NK-92 (cell line): ENCODE data around the gene CST9.
"Not testable (repeated sequence)": the region's sequence is repeated elsewhere in the genome, so short reads cannot be mapped to it uniquely, and the experiment has no call there.

Source experiments
- DNase-seq: peaks from one replicate; lab custom pipeline; 2025; ENCODE audit not compliant: unreplicated experiment; lab: John Stamatoyannopoulos, UW

CST9 gene

DNA sequence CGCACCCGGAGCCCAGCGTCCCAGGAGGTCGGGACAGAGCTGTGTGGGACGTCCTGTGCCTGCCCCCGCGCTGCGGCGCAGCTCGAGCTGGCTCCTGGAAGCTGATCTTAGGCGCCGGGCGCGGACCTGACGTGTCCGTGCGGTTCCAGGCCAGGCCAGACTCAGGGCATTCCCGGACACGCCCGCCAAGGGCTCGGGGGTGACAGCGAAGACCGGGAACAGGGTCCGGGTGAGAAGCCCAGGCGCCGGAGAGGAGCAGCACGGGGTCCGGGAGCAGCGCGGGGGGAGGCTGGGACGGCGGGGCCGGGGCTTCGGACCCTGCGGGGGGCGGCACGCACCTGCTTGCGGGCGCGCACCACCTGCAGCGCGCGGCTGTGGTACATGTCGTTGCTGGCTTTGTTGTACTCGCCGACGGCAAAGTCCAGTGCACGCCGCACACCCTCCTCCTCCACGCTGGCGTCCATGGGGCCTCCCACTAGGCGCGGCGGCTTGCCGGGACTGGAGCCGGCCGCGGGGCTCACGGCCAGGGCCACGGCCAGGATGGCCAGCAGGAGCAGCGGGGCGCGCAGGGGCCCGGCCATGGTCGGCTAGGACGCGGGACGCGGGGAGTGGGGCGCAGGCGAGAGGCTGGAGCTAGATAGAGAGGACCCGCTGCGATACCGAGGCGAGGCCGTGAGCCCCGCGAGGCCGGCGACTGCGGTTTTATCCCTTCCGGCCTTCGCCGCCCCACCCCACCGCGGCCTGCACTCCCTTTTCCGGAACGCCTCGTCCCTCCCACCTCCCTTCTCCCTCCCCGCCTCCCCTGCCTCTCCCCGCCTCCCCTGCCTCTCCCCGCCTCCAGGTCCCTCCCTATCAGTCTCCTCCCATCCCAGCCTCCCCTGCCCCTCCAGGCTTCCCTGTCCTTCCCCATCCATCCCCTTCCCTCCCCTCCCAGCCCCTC, 31.8 kb upstream of the CST9 start, which contains the start of gene CST3:
Gene CST3 (minus strand): TSS at position 674 of the 940 bp plus-strand sequence. CDS start 93 bp downstream, at position 581.
- no peak for DNase-seq

DNA sequence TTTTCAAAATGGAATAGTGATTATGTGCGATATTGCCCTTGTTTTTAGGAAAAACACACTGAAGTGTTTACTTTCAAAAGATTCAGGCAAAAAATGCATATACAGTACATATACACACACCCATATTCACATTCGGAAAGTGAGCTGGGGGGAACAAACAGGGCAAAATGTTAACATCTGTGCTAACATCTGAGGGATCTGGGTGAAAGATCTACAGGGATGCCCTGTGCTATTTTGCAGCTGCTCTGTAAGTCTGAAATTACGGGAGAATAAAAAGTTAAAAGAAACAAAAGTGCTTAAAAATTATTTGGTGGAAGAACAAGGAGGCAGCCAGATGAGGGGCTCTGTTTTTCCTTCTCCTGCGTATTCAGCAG, 31.2 kb upstream of the CST9 start:
- DNase-seq, result no peak

DNA sequence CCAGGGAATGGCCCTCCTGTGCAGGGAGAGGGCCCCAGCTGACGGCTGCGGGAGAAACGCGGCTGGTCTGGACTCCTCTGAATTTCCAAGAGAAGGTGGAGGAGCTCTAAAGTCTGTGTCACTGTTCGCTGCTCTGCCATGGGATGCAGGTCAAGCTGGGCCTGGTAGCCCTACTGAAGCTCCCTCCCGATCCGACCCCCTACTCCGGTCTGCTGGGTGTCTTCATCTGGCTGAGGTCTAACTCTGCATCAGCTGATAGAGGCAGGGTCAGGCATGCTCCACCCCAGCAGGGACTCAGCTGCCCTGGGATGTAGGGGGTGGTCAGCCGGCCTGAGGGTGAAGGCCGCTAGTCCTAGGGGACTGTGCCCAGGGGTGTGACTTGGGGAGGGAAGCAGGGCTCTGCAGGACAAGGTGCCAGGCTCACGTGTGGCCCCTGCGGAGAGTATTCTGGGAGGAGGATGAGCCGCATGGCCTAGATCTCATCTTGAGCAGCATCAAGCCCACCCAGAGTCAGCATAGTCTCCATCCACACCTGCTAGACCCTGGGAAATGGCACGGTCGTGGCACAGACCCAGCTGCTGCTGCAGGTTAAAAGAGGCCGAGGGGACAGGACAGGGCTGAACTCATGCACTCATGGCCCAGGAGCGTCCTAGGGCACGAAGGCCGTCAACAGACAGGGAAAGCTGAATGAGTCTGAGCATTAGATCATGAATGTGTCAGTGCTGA, 30.6 kb upstream of the CST9 start:
- DNase-seq, result no peak

DNA sequence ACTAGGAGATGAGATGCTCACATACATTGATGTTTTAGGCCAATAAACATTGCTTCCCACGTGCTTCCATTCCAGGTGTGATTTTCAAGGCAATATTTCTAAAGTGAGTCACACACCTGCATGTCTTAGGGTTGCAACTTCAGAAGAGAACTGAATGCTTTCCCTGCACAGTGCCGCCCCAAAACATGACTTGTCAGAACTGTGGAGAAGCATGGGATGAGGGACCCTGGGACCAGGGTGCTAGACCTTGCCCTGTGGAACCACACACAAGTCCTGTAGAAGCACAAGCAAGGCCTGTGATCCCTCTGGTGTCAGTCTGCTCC, 30.0 kb upstream of the CST9 start:
- DNase-seq, result not testable (repeated sequence)

DNA sequence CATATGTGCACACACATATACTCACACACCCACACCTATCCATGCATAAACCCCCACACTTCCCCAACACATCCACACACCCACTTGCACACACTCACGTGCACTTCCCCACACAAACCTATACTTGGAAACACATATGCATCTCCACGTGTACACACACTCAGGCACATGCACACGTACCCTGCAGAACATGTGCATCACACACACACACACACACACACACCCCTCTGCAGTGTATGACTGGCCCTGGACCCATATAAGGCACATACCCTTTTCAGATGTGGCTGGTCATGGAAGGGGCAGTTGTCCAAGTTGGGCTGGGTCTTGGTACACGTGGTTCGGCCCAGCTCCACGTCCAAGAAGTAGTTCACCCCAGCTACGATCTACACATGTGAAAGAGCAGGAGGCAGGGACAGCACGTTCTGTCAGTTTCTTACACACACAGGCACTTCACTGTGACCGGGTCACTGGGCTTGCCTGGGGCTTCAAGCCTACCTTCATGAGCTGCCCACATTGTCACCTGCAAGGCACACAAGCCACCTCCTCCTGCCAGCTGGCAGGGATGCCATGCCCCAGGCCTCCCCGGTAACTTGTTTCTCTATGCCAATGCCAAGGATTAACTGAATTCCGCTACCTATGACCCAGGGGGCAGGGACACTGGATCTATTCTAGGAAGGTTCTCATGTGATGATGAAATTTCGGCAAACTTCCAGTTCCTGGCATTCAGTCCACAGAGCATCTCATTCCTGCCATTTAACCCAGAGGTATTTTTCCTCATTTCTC, 29.5 kb upstream of the CST9 start:
- no peak for DNase-seq

DNA sequence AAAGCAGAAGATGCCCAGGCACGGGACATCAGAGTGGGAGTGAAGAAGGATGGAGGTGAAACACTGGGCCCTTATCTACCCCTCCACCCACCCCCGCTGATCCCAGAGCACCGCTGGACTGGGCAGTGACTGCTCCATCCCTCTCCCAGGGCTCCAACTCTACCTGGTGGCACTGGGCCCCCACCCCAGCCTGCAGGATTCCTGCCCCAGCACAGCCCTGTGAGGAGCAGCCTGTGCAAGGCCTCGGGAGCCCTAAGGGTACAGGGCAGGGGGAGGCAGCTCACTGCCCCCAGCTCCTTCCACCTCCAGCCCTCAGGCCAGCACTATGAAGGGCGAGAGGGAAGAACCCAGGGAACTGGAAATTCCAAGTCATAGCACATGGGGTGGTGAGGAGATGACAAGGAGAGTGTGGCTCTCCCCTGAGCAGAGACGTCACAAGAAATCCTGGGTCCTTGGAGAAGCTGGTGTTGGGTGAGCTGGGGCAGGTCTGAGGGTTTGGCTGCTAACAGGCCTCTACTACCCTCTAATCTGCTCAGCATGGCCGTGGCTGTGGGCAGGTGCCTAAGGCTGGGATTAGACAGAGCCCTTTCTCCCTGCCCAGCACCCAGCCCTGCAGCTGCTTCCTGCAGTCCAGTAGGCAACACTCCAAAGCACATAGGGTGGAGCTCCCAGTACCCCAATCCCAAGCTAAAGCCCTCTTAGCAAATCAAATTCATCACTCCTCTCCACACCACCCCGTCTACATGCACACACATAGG, 28.5 kb upstream of the CST9 start:
- no peak for DNase-seq

DNA sequence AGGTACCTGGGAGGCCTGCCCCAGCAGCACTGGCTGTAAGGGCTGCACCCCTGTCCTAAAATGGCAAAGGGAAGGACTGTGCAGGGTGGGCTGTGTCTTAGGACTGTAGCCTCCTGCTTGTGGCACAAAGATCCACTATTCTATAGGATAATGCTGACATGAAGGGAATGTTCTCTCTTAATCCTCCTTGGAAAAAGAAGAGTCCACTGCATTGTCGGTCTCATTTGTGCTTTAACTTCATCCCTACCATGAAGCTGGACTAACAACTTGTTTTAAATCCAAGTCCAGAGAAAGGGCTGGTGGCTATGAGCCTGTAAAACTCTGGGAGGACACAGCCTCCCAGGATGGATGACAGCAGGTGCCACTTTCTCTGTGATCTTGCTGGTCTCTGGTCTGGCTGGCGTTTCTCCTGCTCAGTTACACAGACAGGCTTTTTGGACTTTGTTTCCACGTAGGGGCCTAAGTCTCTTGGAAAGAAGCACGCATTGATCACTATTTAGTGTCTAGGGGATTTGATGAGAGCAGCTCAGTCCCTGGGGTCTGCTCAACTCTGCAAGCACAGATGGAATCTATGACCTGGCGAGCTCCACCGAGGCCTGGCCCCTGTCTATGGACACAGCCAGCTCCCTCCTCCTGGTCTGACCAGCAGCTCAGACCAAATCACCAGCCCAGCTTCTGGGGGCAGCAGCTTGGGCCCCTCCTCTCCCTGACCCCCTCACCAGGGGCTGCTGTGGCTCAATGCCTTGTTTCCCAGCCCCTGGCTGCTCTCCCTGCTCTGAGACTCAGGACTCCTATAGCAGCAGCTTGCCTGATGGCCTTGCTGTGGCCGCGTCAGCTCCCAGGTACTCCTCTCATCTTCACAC, 27.2 kb upstream of the CST9 start:
- no peak for DNase-seq

DNA sequence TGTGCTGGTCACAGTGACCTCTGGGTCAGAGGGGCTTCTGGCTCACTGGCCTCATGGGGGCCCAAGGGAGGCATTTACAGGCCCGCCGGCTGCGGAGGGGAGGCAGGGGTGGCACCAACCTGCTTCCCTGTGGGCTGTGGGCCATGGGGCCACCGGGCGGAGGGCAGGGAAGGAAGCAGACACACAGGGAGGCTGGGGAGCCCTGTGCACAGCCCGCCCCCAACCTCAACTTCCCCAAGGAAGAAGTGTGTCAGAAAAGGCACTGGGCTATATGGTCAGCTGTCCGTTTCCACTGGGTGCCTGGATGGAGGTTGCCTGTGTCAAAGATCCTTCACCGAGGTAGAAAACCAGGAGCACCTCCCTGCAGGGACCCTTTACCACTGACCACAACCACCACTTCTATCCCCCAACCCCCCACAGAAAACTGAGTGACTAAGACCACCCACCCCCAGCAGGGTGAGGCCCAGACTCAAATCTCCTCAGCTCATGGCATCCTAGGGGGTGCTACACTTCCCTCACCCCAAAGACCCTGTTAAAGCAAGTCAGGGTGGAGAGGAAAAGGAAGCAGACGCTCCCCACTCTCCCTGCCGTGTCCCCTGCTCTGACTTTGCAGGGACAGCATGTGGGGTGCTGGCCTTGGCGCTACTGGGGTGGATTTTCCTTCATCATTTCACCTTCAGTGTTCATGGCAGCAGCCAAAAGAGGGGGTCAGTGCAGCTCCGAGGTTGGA, 26.4 kb upstream of the CST9 start:
- no peak for DNase-seq

DNA sequence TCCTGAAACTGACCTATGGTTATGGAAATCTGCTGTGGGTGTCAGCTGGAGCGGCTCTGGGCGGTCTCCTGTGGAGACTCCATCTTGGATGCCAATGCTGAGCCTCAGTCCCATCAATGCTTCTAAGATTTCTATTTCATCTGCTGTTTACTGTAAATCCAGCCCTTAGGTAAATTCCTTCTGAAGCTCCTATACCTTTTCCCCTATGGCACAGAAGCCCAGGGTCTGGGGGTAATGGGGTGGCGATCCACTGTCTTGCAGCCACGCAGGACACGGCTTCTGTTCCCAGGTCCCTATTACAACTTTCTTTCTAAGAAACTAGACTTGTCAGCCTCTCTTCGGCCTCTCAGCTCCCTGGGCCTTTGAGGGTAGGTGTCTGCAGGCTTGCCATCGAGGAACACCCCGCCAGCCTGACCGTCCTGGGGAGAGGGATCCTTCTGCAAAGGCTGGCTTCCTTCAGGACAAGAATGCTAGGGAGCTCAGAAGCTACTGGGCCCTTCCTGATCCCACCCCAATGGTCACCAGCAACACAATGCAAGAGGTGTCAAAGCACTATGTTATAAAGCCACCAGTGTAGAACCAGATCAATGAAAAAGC, 25.6 kb upstream of the CST9 start:
- DNase-seq, result no peak

DNA sequence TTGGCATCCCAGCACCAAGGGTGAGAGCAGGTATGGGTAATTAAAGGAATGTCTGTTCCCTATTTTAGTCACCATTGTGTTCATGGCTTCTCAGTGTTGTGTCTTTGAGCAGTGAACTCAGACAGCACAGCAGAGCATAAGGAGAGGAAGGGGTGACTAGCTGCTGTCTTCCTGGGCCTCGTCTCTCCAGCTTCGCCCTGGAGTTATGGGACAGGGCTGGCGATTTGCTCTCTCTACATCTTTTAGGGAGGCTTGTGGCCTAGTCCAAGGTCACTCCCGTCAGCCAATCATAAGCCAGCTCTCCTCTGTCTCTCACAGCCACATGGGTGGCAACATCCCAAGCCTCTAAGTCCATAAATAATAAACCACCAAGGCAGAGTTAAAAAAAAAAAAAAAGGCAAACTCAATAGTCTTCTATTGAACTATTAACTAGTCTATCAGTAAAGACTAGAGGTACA, 24.7 kb upstream of the CST9 start:
- no peak for DNase-seq

DNA sequence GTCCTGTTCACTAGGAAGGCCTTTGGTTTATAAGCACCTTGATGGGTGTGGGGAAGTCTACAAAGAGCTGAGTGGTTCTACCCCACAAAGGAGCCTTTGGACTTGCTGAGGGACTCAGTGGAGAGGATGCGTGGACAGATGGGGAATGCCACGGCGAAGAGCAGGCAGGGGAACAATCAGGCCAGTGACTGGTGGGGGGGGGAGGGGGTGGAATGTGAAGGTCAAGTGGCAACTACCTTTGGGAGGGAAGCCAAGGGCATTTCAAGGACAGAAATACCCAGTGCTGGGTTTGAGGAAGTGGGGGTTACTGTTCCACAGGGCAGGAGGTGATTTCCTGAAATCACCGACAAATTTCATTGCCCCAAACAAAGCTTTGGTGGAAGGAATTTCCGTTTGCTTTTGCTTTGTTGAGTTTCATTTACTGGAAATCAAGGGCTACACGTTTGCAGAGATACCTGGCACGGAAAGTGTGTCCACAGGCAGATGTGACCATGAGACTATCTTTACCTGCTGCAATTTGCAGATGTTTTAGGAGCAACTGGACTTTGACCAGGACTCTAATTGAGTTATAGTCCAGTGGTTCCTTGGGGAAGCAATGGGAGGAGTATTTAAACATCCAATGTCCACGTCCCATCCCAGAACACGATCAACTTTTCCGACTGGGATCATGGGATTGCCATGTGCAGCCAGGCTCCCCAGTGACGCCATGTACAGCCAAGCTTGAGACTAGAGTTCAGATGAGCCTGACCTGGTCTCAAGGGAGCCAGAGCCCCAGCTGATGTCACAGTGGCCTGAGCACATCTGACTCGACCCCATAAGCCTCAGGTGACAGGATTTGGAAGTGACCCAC, 24.1 kb upstream of the CST9 start:
- DNase-seq, result no peak

DNA sequence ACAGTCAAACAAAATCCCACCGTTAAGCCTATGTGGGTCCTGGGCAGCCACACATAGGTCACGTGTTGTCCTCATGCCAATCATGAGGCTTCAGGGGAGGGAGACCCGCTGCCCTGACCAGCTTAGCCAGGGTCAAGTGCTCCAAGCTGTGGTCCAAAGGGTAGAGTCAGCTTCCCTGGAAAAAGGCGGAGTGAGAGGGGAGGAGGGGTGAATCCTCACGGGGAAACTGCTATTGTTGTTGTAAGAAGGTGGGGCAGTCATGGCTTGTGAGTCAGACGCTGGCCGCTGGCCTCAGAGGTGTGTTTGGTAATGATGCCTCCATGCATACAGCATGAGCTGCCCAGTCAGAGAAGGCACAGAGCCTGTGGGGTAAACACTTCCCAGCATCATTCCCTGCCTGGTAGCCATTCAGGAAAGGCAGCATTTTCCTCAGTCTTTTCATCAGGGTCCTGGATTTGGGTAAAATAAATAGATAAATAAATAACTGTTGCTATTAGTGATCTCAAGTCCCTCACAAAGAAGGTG, 23.4 kb upstream of the CST9 start:
- no peak for DNase-seq

DNA sequence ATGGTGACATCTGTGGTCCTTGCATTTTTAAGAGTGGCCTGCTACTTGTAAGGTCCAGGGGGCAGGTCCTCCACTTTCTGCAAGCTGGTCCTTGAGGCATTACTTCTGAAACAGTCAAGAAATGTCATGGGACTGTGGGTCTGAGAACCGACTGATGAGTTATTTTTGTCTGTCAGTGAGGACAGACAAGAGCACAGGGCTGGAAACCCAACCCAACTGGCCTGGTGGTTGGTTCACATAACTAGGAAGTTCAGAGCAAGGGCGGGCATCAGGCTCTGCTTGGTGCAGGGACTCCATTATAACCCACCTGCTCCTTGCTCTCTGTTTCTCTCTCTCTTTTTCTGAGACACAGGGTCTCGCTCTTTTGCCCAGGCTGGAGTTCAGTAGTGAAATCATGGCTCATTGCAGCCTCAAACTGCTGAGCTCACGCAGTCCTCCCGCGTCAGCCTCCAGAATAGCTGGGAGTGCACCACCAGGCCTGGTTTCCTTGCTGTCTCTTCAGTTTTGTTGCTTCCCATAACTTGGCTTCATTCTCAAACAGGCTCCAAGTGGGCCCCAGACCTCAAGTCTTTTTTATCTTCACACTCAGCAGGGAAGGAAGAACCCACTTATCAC, 22.8 kb upstream of the CST9 start:
- DNase-seq, result no peak

DNA sequence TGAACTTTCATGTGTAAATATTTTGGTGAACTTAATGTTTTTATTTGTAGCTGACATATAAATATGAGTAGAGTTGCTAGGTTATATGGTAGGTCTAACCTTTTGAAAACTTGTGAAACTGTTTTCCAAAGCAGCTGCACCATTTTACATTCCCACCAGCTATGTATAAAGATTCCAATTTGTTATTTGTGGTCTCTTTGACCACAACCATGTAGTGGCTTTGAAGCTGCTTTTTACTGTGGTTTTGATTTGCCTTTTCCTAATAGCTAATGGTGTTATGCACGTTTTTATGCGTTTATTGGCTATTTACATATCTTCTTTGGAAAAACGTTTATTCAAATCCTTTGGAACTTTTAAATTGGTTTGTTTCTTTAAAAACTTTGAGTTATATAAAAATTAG, 21.8 kb upstream of the CST9 start:
- DNase-seq, result no peak

DNA sequence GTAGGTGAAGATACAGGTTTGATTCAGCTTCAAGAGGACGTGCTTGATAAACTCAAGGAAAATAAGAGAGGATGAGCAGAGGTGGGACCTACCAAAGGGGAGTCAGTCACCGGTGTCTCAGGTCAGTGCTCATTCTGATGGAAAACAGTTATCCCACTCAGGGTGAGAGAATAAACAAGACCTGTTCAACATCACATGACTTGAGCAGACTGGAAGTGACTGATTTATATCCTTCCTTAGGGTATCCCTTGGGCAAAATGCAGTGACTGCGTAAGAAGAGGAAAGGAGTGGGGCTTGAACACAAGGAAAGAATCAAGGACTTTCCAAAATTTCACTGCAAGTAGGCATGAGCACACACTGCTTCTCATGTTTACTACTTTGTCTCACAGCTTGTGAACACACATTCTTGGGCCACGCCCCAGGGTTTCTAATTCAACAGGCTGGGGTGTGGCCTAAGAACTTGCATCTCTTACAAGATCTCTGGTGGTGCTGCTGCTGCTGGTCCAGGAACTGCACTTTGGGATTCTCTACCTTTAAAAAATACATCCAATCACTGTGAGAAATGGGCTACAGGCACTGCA, 20.4 kb upstream of the CST9 start:
- DNase-seq, result no peak

DNA sequence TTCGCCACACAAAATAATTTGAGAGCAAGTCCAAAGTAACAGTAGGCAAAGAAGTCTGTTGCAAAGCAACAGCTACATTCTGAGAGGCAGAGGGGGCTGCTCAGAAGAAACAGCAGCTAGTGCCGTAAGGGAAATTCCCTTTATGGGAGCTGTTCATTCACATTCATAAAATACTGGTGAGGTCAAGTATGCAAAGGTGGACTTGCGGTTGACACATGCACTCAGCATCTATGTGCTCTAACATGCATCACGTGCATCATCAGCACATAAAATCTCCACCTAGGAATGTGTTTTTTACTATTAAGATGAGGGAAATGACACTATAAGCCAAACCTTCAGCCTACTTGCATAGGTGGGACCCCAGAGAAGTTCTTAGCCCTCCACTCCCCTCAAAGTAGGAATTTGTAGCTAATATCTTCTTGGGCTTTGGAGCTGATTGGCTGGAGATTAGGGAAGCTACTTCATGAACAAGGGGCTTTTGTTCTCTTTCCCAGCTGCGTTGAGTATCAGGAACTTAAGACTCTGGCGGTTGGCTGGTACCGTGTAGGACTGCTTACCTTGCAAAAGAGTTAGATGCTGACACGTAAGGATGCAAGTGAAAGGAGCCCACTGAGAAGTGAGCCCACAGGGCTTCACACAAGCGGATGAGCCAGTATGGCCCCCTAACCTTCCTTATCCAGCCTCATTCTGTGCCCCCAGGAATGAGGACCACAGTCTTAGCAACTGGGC, 19.7 kb upstream of the CST9 start:
- no peak for DNase-seq
